Pons (tissue), 1 donor: ENCODE results near the gene ZRSR2.
A peak's percentile ranks its signal among the peaks of the same experiment; 100 is the strongest.
"Not testable (repeated sequence)": the region's sequence is repeated elsewhere in the genome, so short reads cannot be mapped to it uniquely, and the experiment has no call there.

Source experiments
- DNase-seq: peaks from one replicate; pipeline ENCODE4 v3.0.0-alpha.2; 2016; ENCODE audit warnings: low spot score

ZRSR2 gene

GRCh38 chrX:15797707-15798106 is 7.4 kb downstream of the ZRSR2 start:
- no peak for DNase-seq

- peak; percentile 11 for DNase-seq
Measured at GRCh38 chrX:15804563-15804962, 14.3 kb downstream of the ZRSR2 start.

- no peak for DNase-seq
Measured at GRCh38 chrX:15808254-15808653, 18.0 kb downstream of the ZRSR2 start.

GRCh38 chrX:15812192-15812938 is 22.1 kb downstream of the ZRSR2 start:
- no peak for DNase-seq

- DNase-seq, result no peak
Measured at GRCh38 chrX:15813416-15813815, 23.1 kb downstream of the ZRSR2 start.

GRCh38 chrX:15814771-15815365 is 24.6 kb downstream of the ZRSR2 start:
- DNase-seq, result no peak

- peak; percentile 26 for DNase-seq
Measured at GRCh38 chrX:15815779-15816437, 25.6 kb downstream of the ZRSR2 start.

GRCh38 chrX:15816438-15816809 is 26.1 kb downstream of the ZRSR2 start:
- no peak for DNase-seq

GRCh38 chrX:15816886-15817285 is 26.6 kb downstream of the ZRSR2 start:
- DNase-seq, result no peak

GRCh38 chrX:15820106-15821073 is 30.1 kb downstream of the ZRSR2 start:
- peak; percentile 25 for DNase-seq

GRCh38 chrX:15822922-15823321 is 32.6 kb downstream of the ZRSR2 start:
- DNase-seq, result no peak

- DNase-seq, result no peak
Measured at GRCh38 chrX:15825936-15826335, 35.7 kb downstream of the ZRSR2 start.

GRCh38 chrX:15829217-15829616 is 38.9 kb downstream of the ZRSR2 start:
- no peak for DNase-seq

- DNase-seq, result not testable (repeated sequence)
Measured at GRCh38 chrX:15831347-15831746, 41.1 kb downstream of the ZRSR2 start.

- no peak for DNase-seq
Measured at GRCh38 chrX:15834053-15834452, 43.8 kb downstream of the ZRSR2 start.

- no peak for DNase-seq
Measured at GRCh38 chrX:15834827-15835595, 44.7 kb downstream of the ZRSR2 start.

- DNase-seq, result no peak
Measured at GRCh38 chrX:15838017-15838416, 47.7 kb downstream of the ZRSR2 start.

- no peak for DNase-seq
Measured at GRCh38 chrX:15841853-15842516, 51.7 kb downstream of the ZRSR2 start.

GRCh38 chrX:15843960-15844359 is 53.7 kb downstream of the ZRSR2 start:
- no peak for DNase-seq

GRCh38 chrX:15848576-15848975 is 58.3 kb downstream of the ZRSR2 start:
- peak; percentile 25 for DNase-seq

- peak; percentile 49 for DNase-seq
Measured at GRCh38 chrX:15849555-15849954, 59.3 kb downstream of the ZRSR2 start.
